Epidermal melanocyte (primary cell): Measurements from ENCODE around the gene ANKRD33B.
"Not testable (repeated sequence)": the region's sequence is repeated elsewhere in the genome, so short reads cannot be mapped to it uniquely, and the experiment has no call there.

Source experiments
- DNase-seq: peaks from one replicate; pipeline ENCODE4 v3.0.0; 2011; ENCODE audit warnings: low spot score; ENCODE audit not compliant: insufficient read length

Gene ANKRD33B

DNA sequence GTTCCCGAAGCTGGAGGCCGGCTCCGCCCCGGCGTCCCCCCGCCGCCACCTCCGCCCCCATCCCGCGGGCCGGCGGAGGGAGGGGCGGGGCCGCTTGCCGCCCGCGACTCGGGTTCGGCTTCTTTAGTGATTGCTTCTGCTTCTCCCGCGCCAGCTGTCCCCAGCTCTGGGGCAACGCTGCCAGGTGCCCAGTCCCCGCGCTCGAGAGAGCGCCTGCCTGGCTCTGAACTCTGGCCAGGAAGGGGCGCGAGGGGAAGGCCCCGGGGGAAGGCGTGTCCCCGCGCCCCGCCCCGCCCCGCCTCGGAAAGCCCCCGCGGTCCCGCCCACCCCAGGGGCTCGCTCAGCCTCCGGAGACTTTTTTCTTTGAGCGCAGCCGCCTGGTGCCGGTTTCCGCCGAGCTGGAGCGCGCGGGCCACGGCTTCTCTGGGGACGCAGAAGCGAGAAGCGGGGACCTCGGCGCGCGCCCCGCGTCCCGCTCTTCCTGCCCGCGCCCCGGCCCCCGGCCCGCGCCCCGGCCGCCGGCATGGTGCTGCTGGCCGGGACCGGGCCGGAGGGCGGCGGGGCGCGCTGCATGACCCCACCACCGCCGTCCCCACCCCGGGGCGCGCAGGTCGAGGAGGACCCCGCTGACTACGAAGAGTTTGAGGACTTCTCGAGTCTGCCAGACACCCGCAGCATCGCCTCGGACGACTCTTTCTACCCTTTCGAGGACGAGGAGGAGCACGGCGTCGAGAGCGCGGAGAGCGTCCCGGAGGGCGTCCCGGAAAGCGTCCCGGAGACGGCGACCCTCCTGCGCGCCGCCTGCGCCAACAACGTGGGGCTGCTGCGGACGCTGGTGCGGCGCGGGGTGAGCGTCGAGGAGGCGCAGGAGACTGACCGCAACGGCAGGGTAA is at the start of gene ANKRD33B:
Gene ANKRD33B, plus strand, starts transcription at position 126 of the 893 bp plus-strand sequence. Its CDS starts 398 bp downstream, at position 524.
- DNase-seq = peak; percentile 47

- not testable (repeated sequence) for DNase-seq
Observed at GRCh38 chr5:10514572-10514971, 49.3 kb upstream of the ANKRD33B start.

DNA sequence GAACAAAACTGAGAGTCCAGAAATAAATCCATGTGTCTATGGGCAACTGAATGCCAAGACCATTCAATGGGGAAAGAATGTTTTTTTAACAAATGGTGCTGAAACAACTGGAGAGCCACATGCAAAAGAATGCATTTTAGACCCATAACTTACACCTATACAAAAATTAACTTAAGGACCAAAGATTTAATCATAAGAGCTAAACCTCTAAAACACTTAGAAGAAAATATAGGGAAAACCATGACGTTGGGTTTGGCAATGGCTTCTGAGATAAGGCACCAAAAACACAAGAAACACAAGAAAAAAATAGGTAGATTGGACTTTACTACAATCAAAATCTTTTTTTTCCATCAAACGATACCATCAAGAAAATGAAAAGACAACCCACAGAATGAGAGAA is 48.4 kb upstream of the ANKRD33B start:
- DNase-seq = no peak

DNA sequence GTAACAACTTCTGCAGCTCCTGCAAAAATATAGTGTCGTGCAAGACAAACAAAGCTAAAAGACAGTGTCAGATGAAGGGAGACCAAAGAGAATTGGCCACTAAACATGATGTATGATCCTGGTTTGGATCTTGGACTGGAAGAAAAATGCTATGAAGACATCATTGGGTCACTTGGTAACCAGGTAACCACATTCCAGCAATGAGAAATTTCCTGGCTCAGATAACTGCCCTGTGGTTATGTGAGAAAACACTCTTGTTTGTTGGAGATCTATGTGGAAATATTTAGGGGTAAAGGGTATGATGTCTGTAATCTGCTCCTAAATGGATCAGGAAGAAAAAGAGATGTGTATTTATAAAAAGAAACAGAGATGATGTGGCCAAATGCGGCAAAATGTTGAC is 45.5 kb upstream of the ANKRD33B start:
- no peak for DNase-seq

DNA sequence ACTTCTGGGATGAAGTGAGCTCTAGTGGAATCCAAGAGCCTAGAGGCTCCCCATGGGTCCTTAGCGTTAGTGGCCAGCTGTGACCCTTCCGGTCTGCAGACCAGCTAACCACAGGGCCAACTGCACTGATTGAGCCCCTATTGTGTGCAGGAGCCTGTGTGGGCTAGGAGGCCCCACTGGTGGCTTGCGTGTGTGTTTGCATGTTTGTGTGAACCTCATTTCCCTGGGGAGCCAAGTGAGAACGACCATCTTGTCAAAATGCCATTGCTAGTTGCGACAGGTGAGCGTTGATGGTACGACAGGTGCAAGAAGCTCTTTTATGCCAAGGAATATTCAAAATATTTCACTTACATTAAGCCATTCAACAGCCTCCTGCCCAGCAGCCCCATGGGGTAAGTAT is 44.1 kb upstream of the ANKRD33B start:
- no peak for DNase-seq

DNA sequence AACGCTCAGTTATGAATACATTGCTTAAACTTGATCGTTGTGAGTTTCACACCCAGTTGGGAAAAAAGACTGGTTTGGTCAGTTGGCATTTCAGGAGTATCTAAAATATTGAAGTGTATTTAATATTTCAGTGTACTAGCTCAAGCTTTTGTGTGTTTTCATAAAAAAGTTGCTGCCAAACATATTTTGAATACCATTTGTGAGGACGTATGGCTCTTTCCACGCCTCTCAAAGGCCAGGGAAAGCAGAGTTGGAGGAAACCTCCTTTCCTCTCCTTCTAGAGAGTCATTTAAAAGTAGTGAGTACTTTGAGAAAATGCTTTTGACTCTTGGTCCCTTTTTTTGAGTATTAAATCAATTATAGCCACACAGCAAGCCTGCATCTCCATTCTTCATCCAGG is 43.2 kb upstream of the ANKRD33B start:
- DNase-seq = no peak

DNA sequence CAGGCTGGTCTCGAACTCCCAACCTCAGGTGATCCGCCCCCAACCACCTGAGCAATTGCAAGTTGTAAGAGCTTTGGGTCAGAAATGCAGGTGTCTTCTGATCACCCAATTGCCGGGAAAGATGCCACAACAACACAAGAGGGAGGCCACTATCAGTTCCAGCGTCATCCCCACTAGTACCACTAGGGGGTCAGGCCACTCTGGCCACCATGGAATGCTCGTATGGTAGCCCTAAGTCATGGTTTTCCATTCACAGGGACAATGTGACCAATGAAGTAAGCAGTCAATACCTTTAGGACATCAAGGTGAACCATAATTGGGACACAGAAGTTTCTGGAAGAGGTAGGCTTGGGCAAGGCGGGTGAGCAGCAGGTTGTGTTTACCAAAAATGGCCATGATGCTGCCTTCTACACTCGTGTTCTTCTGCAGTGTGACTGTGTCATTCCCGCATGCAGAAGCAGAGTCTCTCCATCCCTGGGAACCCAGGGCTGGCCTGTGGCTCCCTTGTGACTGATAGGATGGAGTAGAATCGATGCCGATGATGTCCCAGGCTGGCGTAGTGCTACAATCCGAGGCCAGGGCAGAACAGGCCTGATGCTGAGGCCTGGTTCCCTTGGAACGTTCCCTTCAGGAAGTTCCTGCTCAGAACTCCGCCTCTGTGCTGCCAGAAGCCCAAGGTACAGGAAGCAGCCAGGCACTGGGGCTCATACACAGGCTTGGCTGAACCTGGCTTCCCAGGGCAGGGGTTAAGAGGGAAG is 42.2 kb upstream of the ANKRD33B start:
- DNase-seq = no peak

GRCh38 chr5:10522224-10522611 is 41.7 kb upstream of the ANKRD33B start:
- no peak for DNase-seq

- DNase-seq = peak; percentile 57
Observed at GRCh38 chr5:10524376-10525123, 39.3 kb upstream of the ANKRD33B start.

GRCh38 chr5:10525124-10525495 is 38.8 kb upstream of the ANKRD33B start:
- no peak for DNase-seq

- DNase-seq = no peak
Observed at GRCh38 chr5:10527281-10527950, 36.5 kb upstream of the ANKRD33B start.

DNA sequence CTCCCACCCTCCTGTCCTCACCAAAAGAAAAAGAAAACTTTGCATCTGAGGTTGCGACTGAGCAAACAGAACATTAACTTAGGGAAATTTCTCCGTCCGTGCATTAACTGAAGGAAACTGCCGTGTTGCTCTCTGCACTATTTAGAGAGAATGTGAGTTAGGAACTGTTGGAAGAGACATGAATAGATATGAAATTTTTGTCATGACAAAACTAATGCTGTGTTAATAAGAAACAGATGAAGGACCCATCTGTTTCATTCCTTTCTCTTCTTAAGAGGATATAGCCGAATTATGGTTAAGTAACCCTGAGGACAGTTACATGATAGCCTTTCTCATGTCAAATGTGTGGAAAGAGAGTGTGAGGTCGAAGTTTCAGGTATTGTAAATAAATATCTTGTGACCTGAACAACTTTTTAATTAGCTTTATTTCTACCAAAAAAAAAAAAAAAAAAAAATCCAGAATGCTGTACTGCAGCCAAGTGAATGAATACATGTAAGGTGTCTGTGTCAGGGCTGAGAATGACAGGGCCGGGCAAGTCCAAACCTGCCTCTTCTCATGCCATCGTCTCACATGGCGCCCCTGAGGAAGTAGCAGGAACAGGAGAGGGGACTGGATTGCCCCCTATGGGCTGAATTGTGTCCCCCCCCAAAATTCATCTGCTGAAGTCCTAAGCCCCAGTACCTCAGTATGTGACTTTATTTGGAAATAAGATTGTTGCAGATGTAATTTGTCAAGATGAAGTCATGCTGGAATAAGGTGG is 35.6 kb upstream of the ANKRD33B start:
- no peak for DNase-seq

DNA sequence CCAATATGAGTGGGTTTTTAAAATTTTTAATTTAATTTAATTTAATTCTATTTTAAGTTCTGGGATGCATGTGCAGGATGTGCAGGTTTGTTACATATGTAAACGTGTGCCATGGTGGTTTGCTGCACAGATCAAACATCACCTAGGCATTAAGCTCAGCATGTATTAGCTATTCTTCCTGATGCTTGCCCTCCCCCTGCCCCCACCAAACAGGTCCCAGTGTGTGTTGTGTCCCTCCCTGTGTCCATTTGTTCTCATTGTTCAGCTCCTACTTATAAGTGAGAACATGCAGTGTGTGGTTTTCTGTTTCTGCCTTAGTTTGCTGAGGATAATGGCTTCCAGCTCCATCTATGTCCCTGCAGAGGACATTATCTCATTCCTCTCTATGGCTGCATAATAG is 35.0 kb upstream of the ANKRD33B start:
- DNase-seq = no peak

DNA sequence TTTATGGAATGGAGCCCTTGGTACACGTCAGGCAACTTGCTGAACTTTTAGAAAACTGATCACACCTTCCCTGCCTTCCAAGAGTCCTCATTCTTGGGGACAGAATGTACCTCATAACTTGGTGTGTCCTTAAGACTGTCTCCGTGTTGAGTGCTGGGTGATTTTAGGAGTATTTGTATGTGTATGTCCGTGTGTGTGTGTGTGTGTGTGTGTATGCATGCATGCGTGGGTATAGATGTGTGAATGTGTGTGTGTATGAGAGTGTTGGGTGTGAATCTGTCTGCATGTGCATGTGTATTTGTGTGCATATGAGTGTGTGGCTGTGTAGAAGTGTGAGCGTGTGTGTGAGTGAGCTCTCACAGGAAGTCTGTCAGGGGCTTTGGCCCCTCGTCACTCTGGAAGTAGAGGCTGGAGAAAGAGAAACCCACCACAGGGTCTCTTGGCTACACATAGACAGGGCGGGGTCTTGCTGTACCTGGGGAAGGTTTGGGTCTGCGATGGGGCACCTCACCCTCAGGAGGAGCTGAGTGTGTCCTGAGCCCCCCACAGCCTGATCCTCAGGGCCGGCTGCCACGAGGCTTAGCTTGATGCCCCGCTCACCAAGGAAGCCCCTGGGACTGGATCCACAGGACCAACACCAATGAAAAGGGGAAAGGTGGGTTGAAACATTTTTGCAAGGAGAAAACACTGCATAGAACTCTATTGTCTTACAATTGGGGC is 33.1 kb upstream of the ANKRD33B start:
- no peak for DNase-seq

DNA sequence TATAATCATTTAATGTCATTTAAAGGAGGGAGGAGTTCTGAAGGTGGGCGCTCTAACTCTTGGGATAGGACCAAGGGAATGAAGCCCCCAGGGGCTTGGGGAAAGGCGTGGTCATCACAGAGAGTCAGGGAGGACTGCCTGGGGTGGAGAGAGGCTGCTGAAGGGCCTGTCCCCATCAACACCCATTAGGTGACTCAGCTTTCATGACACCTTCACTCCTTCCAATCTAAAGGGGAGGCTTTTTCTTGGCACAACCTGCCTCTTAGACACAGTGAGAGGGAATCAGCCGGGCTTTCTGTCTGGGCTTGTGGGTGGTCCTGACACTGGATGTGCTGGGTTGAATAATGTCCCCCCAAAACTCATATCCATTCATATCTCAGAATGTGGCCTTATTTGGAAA is 31.4 kb upstream of the ANKRD33B start:
- no peak for DNase-seq

DNA sequence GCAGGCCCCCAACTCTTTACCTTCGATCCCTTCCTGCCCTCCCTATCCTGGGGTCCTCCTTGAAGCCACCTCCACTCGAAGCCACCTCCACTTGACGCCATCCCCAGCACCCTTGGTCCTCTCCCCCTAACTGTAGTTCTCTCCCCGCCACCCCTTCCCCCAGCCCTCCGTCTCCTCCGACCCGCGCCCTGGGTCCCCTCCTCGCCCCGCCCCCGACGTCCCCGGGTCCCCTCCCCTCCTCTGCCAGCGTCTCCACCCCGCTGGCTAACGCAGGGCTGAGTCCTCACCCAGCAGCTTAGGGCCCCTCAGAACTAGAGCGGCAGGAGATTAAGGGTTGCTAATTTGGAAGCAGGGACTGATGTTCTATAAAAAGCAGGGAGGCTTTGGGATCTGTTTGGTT is 30.6 kb upstream of the ANKRD33B start:
- no peak for DNase-seq

DNA sequence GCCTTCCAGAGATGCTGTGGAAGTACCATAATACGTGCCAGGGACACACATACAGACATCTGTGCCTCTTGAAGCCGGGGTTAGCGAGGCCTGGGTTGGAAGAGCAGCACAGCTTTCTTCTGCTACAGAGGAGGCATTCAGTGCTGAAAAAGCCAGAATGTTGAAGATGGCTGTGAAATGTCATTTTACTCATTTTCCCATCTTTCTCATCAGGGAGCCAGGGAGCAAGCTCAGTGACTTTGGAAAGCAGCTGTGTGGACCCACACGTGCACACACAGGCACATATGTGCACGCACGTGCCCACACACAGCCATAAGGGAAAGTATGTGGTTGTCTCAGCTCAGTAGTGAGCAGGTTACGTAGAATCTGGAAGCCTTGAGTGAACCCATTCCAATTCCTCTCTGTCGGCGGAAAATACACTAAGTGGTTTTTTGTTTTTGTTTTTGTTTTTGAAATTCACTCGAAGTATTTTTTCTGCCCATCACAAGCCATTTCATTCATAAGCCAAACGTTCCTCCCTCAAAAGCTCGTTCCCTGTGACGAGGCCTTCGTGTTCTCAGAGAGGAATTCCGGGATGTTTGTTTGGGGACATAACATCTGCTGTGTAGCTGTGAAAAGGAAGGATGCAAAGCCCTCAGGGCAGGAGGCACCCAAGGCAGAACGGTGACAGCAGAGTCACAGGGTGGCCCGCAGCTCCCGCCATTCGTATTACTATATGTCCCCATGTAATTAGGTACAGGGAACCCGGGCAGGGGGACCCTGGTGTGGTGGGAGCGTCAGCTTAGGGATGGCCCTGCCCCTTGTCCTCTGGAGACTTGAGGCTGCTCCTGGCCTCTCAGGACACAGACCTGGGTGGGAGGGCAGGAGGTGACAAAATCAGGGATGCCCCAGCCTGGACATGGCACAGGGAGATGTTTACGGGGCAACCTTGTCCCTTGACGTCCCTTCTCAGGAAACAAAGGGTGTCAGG is 29.0 kb upstream of the ANKRD33B start:
- no peak for DNase-seq

- DNase-seq = no peak
Observed at GRCh38 chr5:10536511-10536910, 27.4 kb upstream of the ANKRD33B start.
